ENCODE measurements around the gene RPL26. TPM values are rescaled to one million over a fixed set of nuclear protein-coding genes. Genes with fewer than 3 reads are reported as not detected.

The RPL26 gene
- 1,000 to 10,000 TPM; 2,419 to 4,673 (median 3,203) TPM for total RNA-seq

DNA sequence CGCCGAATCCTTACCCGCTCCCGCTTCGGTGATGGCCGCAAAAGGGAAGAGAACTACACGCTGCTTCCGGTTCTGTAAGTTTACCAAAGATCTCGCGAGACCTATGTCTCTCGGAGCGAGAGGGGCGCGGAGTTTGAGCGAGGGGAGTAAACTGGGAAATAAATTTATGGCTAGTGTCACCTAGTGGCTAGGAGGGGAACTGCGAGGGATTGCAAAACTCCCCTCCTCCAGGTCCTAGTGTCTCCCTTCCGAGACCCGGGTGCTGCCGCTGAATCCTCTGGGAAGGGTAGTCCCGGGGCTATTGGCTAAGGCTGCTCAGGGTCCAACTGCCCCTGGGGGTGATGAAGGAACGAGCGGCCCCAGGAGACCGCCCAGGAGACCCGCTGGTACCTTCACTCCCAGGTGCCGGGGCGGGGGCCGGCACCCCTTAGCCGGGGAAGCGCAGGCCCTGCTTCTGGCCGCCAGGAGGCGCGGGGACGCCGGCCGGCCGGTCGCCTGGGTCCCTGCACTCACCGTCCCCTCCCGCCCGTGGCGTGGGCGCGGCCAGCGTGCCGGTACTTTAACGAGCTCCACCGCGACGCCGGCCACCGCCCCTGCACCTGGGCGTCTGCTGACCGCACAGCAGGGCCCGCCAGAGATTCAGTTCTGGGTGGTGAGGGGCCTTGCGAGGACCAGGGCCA, at the start of gene RPL26:
RPL26 (minus strand) TSS at position 51 of the 680 bp plus-strand sequence. CDS start 883 bp downstream, outside the sequence.
- Histone ChIP-seq H3K36me3 (peaks cover 35% of the 10 kb centered on the region), H3K27me3 (no peaks in the 10 kb centered on the region), H3K27ac (peak within 1 kb of the TSS; percentile 81), H3K9me3 (no peaks in the 10 kb centered on the region), H3K4me1 (peaks cover 41% of the 10 kb centered on the region), H3K4me3 (peak within 1 kb of the TSS; percentile 76)
- peak; percentile 98 for DNase-seq (ENCODE audit: low spot score in 2 of 2)
- WGBS = 0% methylated on average over 24 of the region's 55 CpGs
- TF ChIP-seq CTCF (IDR thresholded peaks at IDR 0.05) = peak; percentile 96 to 97
- no peak for TF ChIP-seq EP300 (IDR thresholded peaks at IDR 0.05)
- TF ChIP-seq POLR2A (IDR thresholded peaks at IDR 0.05) = peak; percentile 82 to 91
- TF ChIP-seq POLR2AphosphoS5 (IDR thresholded peaks at IDR 0.05) = peak in 2 of 3 donors; percentile 89 to 94

GRCh38 chr17:8430966-8431365, 48.0 kb upstream of the RPL26 start:
- DNase-seq (ENCODE audit: low spot score in 2 of 2) = peak; percentile 85 to 87
- Histone ChIP-seq H3K36me3 (no peaks in the 10 kb centered on the region), H3K27me3 (no peaks in the 10 kb centered on the region), H3K4me3 (no peak overlapping the region), H3K9me3 (no peaks in the 10 kb centered on the region), H3K27ac (peak overlapping the region; percentile 80), H3K4me1 (peaks cover 20% of the 10 kb centered on the region)
- WGBS = 24% methylated on average over 7 of the region's 7 CpGs
- TF ChIP-seq POLR2A (IDR thresholded peaks at IDR 0.05) (no peak), POLR2AphosphoS5 (IDR thresholded peaks at IDR 0.05) (peak in 1 of 3 donors; percentile 10), EP300 (IDR thresholded peaks at IDR 0.05) (no peak), CTCF (IDR thresholded peaks at IDR 0.05) (no peak)

DNA sequence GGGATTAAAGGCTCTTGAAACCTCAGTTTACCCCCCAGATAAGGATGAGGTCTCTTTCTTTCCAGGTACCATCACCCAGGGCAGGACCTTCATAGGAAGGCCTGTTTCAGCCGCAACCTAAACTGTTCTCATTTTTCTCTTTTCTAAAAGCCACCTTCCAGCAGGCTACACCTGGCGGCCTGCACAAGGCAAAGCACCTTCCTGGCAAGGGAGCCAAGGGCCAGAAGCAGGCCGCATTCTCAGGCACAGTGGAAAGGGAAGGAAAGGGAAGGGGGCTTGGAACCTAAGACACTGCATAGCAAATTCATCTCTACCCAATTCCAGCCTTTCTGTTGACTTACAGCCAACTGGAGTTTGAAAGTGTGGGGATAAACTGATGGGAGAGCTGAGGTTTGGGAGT, 43.8 kb upstream of the RPL26 start:
- Histone ChIP-seq H3K9me3 (no peaks in the 10 kb centered on the region), H3K27ac (peak overlapping the region; percentile 68), H3K4me1 (peaks cover 14% of the 10 kb centered on the region), H3K27me3 (no peaks in the 10 kb centered on the region), H3K36me3 (no peaks in the 10 kb centered on the region), H3K4me3 (no peak overlapping the region)
- TF ChIP-seq CTCF (IDR thresholded peaks at IDR 0.05) (no peak), POLR2AphosphoS5 (IDR thresholded peaks at IDR 0.05) (no peak), EP300 (IDR thresholded peaks at IDR 0.05) (no peak), POLR2A (IDR thresholded peaks at IDR 0.05) (no peak)
- 100% methylated on average over 2 of the region's 3 CpGs for WGBS
- DNase-seq (ENCODE audit: low spot score in 2 of 2) = no peak

DNA sequence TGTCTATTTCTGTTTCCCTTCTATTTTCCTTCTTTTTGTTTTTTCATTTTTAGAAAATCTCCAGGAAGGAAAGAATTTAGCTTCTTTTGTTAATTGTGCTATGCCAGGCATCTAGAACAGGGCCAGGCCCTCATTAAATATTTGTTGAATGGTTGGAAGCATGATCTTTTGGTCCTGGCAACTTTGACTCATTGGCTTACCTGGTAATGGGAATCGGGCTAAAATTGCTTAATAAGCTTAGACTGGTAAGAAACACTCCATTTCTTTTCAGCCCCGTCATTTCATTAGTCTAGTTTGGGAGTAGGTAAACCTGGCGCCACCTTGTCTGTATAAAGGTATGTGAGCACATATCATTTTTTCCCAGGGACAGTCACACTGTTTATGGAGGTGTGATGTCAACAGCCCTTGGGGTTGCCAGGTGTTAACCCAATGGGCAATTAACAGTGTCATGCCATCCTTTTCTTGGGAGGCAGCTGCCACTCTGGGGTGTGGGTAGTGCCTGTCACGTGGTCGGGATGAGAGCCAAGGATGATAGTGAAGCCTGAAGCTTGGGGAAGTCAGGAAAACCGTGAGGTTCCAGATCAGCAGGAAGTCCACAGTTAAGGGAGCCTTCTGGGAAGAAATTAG, 43.2 kb upstream of the RPL26 start:
- Histone ChIP-seq H3K4me1 (peaks cover 10% of the 10 kb centered on the region), H3K4me3 (no peak overlapping the region), H3K9me3 (no peaks in the 10 kb centered on the region), H3K27ac (peak overlapping the region; percentile 68), H3K36me3 (no peaks in the 10 kb centered on the region), H3K27me3 (no peaks in the 10 kb centered on the region)
- 60% methylated on average over 6 of the region's 6 CpGs for WGBS
- DNase-seq (ENCODE audit: low spot score in 2 of 2) = no peak
- TF ChIP-seq EP300 (IDR thresholded peaks at IDR 0.05) = no peak
- no peak for TF ChIP-seq POLR2A (IDR thresholded peaks at IDR 0.05)
- TF ChIP-seq POLR2AphosphoS5 (IDR thresholded peaks at IDR 0.05) = no peak
- no peak for TF ChIP-seq CTCF (IDR thresholded peaks at IDR 0.05)

DNA sequence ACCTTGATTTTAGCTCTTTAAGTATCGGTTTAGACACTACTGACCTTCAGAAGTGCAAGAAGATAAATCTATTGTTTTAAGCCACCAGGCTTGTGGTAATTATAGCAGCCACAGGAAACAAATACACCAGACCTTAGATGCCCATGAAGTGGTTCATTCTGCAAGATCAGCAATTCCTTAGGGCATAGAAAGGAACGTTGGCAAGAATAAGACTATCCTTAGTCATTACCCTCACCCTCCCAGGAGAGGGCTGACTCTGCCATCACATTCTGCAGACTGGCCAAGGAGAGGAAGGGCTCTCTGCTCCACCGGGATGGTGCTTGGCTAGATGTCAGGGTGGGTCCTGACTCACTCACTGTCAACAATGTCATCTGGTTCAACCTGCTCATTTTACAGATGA, 38.6 kb upstream of the RPL26 start:
- Histone ChIP-seq H3K4me3 (no peak overlapping the region), H3K36me3 (no peaks in the 10 kb centered on the region), H3K9me3 (no peaks in the 10 kb centered on the region), H3K27me3 (no peaks in the 10 kb centered on the region), H3K27ac (no peak overlapping the region), H3K4me1 (peaks cover 5% of the 10 kb centered on the region)
- WGBS = 43% methylated on average over 3 of the region's 3 CpGs
- TF ChIP-seq EP300 (IDR thresholded peaks at IDR 0.05) (no peak), CTCF (IDR thresholded peaks at IDR 0.05) (no peak), POLR2AphosphoS5 (IDR thresholded peaks at IDR 0.05) (no peak), POLR2A (IDR thresholded peaks at IDR 0.05) (no peak)
- no peak for DNase-seq (ENCODE audit: low spot score in 2 of 2)
